PFSK-1 (cell line): ENCODE results near the gene TOR1AIP2.

Experiments
- FOXP2 ChIP-seq: optimal IDR thresholded peaks from 2 replicates; pipeline ENCODE3; 2011; ENCODE audit warnings: borderline replicate concordance, control low read depth, inconsistent platforms; ENCODE audit not compliant: insufficient read depth; ENCODE audit errors: extremely low read length, extremely low read depth
- POLR2AphosphoS5 ChIP-seq: IDR thresholded peaks from 2 replicates; pipeline ENCODE4 v1.6.1; 2012; ENCODE audit warnings: low read depth, mild to moderate bottlenecking, control low read depth, low read length, moderate library complexity
- SIN3A ChIP-seq: IDR thresholded peaks from 2 replicates; pipeline ENCODE4 v1.6.1; 2012; ENCODE audit warnings: mild to moderate bottlenecking, low read length, moderate library complexity, borderline replicate concordance; ENCODE audit not compliant: insufficient read depth
- TAF1 ChIP-seq: IDR thresholded peaks from 2 replicates; pipeline ENCODE4 v1.6.1; 2012; ENCODE audit warnings: low read length, control low read depth, borderline replicate concordance; ENCODE audit not compliant: insufficient read depth
- TF ChIP-seq, protein P1 (sequence below), 2 experiments: IDR thresholded peaks; 2 replicates each; pipeline versions ENCODE4 v1.6.1 to v1.8.0; 2011 to 2012; ENCODE audit warnings: low read depth in 2 of 2, low read length in 2 of 2, control low read depth in 1 of 2, inconsistent platforms in 1 of 2, mild to moderate bottlenecking in 1 of 2, moderate library complexity in 1 of 2; ENCODE audit not compliant: insufficient read depth in 1 of 2

The TOR1AIP2 gene

DNA sequence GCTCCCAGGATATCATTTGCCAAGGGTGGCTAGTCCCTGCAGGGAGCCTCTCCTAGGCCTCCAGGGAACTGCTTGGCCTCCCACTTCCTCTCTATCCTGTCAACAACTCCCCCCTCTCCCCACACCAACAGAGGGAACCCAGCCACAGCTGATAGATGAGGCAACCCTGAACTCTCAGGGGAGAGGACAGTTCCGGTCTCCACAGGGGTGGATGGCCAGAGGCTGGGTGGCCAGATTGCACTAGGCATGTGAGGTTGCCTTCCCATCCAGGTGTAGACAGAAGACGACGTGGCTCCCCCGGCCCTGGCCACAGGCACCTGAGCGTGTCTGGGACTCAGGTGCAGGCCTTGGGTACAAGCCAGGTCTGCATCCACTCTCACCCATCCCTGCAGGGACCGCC lies 53.3 kb downstream of the TOR1AIP2 start:
- TF ChIP-seq SIN3A: no peak
- no peak for TF ChIP-seq POLR2AphosphoS5
- TF ChIP-seq, protein P1, sequence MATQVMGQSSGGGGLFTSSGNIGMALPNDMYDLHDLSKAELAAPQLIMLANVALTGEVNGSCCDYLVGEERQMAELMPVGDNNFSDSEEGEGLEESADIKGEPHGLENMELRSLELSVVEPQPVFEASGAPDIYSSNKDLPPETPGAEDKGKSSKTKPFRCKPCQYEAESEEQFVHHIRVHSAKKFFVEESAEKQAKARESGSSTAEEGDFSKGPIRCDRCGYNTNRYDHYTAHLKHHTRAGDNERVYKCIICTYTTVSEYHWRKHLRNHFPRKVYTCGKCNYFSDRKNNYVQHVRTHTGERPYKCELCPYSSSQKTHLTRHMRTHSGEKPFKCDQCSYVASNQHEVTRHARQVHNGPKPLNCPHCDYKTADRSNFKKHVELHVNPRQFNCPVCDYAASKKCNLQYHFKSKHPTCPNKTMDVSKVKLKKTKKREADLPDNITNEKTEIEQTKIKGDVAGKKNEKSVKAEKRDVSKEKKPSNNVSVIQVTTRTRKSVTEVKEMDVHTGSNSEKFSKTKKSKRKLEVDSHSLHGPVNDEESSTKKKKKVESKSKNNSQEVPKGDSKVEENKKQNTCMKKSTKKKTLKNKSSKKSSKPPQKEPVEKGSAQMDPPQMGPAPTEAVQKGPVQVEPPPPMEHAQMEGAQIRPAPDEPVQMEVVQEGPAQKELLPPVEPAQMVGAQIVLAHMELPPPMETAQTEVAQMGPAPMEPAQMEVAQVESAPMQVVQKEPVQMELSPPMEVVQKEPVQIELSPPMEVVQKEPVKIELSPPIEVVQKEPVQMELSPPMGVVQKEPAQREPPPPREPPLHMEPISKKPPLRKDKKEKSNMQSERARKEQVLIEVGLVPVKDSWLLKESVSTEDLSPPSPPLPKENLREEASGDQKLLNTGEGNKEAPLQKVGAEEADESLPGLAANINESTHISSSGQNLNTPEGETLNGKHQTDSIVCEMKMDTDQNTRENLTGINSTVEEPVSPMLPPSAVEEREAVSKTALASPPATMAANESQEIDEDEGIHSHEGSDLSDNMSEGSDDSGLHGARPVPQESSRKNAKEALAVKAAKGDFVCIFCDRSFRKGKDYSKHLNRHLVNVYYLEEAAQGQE (IDR thresholded peaks at IDR 0.05; ENCODE audit: insufficient read depth in 1 of 2, low read depth in 2 of 2, low read length in 2 of 2): no peak
- no peak for TF ChIP-seq FOXP2
- no peak for TF ChIP-seq TAF1

DNA sequence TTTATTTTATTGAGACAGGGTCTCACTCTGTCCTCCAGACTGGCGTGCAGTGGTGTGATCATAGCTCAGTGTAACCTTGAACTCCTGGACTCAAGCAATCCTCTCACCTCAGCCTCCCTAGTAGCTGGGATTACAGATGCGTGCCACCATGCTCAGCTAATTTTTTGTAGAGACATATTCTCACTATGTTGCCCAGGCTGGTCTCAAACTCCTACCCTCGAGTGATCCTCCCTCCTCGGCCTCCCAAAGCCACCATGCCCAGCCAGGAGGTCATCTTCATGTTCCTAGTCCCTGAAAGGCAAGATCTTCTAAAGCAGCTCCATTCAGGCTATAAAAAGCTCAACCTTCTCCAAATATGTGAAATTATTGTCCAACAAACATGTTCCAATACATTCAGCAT lies 53.9 kb downstream of the TOR1AIP2 start:
- TF ChIP-seq SIN3A (no peak), FOXP2 (no peak), POLR2AphosphoS5 (no peak), TAF1 (no peak)
- TF ChIP-seq, protein P1 (IDR thresholded peaks at IDR 0.05; ENCODE audit: insufficient read depth in 1 of 2, low read depth in 2 of 2, low read length in 2 of 2): no peak

DNA sequence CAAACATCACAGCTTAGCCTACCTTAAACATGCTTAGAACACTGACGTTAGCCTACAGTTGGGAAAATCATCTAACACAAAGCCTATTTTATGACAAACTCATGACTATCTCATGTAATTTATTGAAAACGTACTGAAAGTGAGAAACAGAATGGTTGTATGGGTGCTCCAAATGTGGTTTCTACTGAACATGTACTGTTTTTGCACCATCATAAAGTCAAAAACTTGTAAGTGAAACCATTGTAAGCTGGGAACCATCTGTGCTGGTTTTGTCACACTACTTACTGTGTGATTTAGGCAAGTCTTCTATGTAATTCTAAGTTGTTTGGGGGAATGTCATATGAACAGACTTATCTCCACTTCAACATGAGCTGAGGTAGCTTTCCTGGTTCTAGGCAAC lies 55.5 kb downstream of the TOR1AIP2 start:
- TF ChIP-seq POLR2AphosphoS5 (no peak), FOXP2 (no peak), SIN3A (no peak), TAF1 (no peak)
- TF ChIP-seq, protein P1 (IDR thresholded peaks at IDR 0.05; ENCODE audit: insufficient read depth in 1 of 2, low read depth in 2 of 2, low read length in 2 of 2): no peak

DNA sequence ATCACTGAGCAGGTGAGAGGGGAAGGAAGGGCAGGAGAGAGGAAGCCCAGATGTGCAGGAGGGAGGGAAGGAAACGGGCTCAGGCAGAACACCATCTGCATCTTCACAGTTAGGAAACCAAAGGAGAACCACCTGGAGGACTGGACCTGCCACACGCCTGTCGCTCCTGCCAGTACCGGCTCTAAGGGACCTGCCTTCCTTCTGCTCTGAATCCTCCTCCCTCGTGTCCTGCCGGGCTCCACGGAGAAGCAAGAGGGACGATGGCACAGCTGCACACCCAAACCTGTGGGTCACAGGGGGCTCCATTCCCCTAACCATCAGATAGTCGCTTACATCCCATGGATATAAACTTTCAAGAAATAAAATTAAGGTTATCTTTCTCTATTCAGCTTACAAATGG lies 56.1 kb downstream of the TOR1AIP2 start:
- TF ChIP-seq TAF1 (no peak), POLR2AphosphoS5 (no peak), FOXP2 (no peak), SIN3A (no peak)
- TF ChIP-seq, protein P1 (IDR thresholded peaks at IDR 0.05; ENCODE audit: insufficient read depth in 1 of 2, low read depth in 2 of 2, low read length in 2 of 2): no peak

DNA sequence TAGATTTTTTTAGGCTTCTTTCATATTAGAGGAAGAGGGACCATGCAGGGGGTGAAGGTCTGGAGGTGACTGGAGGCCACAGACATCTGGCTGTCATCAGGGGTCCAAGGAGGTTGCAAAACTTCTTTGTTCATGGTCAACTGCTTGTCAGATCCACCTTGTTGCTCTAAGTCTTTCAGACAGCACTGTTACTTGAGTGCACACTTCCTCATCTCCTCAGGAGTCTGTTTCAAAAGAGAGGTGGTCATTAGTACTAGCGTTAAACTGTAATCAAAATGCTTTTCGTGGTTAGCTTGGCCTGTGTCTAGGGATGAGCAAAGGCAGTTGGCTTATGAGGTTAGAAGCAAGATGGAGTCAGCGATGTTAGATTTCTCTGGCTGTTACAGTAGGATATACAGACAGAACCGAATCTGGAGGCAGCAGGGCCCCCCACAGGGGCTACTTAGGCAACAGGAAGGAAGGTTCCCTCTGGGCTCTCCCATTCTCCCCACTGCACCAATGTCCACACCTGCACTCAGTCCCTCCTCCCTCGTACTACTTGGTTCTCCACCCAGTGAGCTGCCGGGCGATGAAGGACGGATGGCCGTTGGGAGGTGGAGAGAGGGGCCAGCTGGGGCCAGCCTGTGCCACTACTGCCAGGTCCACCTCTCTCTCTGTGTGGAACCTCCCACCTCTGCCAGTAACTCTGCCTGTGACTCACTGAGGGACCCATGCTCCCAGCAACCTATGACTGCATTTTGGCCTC lies 57.2 kb downstream of the TOR1AIP2 start:
- TF ChIP-seq POLR2AphosphoS5 (no peak), SIN3A (no peak), FOXP2 (no peak), TAF1 (no peak)
- TF ChIP-seq, protein P1 (IDR thresholded peaks at IDR 0.05; ENCODE audit: insufficient read depth in 1 of 2, low read depth in 2 of 2, low read length in 2 of 2): no peak
